ENCODE measurements around the gene UBE2O.

Gene UBE2O

GRCh38 chr17:76407509-76407908 lies 45.4 kb downstream of the UBE2O start:
- Histone ChIP-seq H4K20me1 (ENCODE audit: insufficient read depth, low read length) (no peaks in the 10 kb centered on the region), H3K4me2 (ENCODE audit: low read length) (no peak overlapping the region), H3K9ac (ENCODE audit: low read length) (no peak overlapping the region)

GRCh38 chr17:76405967-76406647 lies 46.8 kb downstream of the UBE2O start:
- Histone ChIP-seq H4K20me1 (ENCODE audit: insufficient read depth, low read length) (no peaks in the 10 kb centered on the region), H3K4me3 (ENCODE audit: low read depth, low read length, poor library complexity, severe bottlenecking) (no peak overlapping the region), H3K4me2 (ENCODE audit: low read length) (peak overlapping the region; percentile 15; the same call in 1 of the 2 replicates), H3K9me2 (ENCODE audit: low read depth, low read length) (no peaks in the 10 kb centered on the region), H3K27me3 (ENCODE audit: insufficient read depth, low read length) (no peaks in the 10 kb centered on the region), H2AFZ (ENCODE audit: low read length) (no peak overlapping the region), H3K27ac (ENCODE audit: low read depth, low read length, poor library complexity, severe bottlenecking) (peak overlapping the region; percentile 19), H3K9ac (ENCODE audit: low read length) (no peak overlapping the region; the same call in 1 of the 2 replicates), H3K79me2 (ENCODE audit: insufficient read depth, low read length) (no peaks in the 10 kb centered on the region), H3K36me3 (ENCODE audit: insufficient read depth, low read length) (peaks cover 19% of the 10 kb centered on the region), H3K9me3 (ENCODE audit: low read length) (no peaks in the 10 kb centered on the region), H3K4me1 (ENCODE audit: insufficient read depth, low read length, severe bottlenecking) (peaks cover 32% of the 10 kb centered on the region), H3F3A (ENCODE audit: insufficient read depth, low read length) (no peaks in the 10 kb centered on the region)
- no peak for TF ChIP-seq EZH2 (IDR thresholded peaks at IDR 0.05; ENCODE audit: borderline replicate concordance, low read length)
- TF ChIP-seq, protein P1, sequence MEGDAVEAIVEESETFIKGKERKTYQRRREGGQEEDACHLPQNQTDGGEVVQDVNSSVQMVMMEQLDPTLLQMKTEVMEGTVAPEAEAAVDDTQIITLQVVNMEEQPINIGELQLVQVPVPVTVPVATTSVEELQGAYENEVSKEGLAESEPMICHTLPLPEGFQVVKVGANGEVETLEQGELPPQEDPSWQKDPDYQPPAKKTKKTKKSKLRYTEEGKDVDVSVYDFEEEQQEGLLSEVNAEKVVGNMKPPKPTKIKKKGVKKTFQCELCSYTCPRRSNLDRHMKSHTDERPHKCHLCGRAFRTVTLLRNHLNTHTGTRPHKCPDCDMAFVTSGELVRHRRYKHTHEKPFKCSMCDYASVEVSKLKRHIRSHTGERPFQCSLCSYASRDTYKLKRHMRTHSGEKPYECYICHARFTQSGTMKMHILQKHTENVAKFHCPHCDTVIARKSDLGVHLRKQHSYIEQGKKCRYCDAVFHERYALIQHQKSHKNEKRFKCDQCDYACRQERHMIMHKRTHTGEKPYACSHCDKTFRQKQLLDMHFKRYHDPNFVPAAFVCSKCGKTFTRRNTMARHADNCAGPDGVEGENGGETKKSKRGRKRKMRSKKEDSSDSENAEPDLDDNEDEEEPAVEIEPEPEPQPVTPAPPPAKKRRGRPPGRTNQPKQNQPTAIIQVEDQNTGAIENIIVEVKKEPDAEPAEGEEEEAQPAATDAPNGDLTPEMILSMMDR (IDR thresholded peaks at IDR 0.05; ENCODE audit: low read length): no peak; the same call in 1 of the 2 replicates

More at GRCh38 chr17:76407509-76407908, 45.4 kb downstream of the UBE2O start:
- Histone ChIP-seq H3F3A (ENCODE audit: insufficient read depth, low read length) (no peaks in the 10 kb centered on the region), H3K36me3 (ENCODE audit: insufficient read depth, low read length) (peaks cover 11% of the 10 kb centered on the region), H3K79me2 (ENCODE audit: insufficient read depth, low read length) (no peaks in the 10 kb centered on the region), H3K9me3 (ENCODE audit: low read length) (no peaks in the 10 kb centered on the region), H3K4me1 (ENCODE audit: insufficient read depth, low read length, severe bottlenecking) (peaks cover 32% of the 10 kb centered on the region), H3K27ac (ENCODE audit: low read depth, low read length, poor library complexity, severe bottlenecking) (peak overlapping the region; percentile 37), H3K9me2 (ENCODE audit: low read depth, low read length) (no peaks in the 10 kb centered on the region), H3K4me3 (ENCODE audit: low read depth, low read length, poor library complexity, severe bottlenecking) (no peak overlapping the region), H2AFZ (ENCODE audit: low read length) (no peak overlapping the region), H3K27me3 (ENCODE audit: insufficient read depth, low read length) (no peaks in the 10 kb centered on the region)
- no peak for TF ChIP-seq EZH2 (IDR thresholded peaks at IDR 0.05; ENCODE audit: borderline replicate concordance, low read length)
- TF ChIP-seq, protein P1 (IDR thresholded peaks at IDR 0.05; ENCODE audit: low read length): no peak

GRCh38 chr17:76405607-76405966 lies 47.4 kb downstream of the UBE2O start:
- Histone ChIP-seq H3K4me3 (ENCODE audit: low read depth, low read length, poor library complexity, severe bottlenecking) (no peak overlapping the region), H3K36me3 (ENCODE audit: insufficient read depth, low read length) (peaks cover 24% of the 10 kb centered on the region), H2AFZ (ENCODE audit: low read length) (no peak overlapping the region), H3K9ac (ENCODE audit: low read length) (no peak overlapping the region; the same call in 1 of the 2 replicates), H3K4me2 (ENCODE audit: low read length) (peak overlapping the region; percentile 15; the same call in 1 of the 2 replicates), H3K27me3 (ENCODE audit: insufficient read depth, low read length) (no peaks in the 10 kb centered on the region), H3K4me1 (ENCODE audit: insufficient read depth, low read length, severe bottlenecking) (peaks cover 32% of the 10 kb centered on the region), H3K27ac (ENCODE audit: low read depth, low read length, poor library complexity, severe bottlenecking) (peak overlapping the region; percentile 19), H3K9me3 (ENCODE audit: low read length) (no peaks in the 10 kb centered on the region), H3F3A (ENCODE audit: insufficient read depth, low read length) (no peaks in the 10 kb centered on the region), H3K9me2 (ENCODE audit: low read depth, low read length) (no peaks in the 10 kb centered on the region), H3K79me2 (ENCODE audit: insufficient read depth, low read length) (no peaks in the 10 kb centered on the region), H4K20me1 (ENCODE audit: insufficient read depth, low read length) (no peaks in the 10 kb centered on the region)
- TF ChIP-seq, protein P1 (IDR thresholded peaks at IDR 0.05; ENCODE audit: low read length): no peak

All from OCI-LY1 (cell line).